ENCODE measurements around the gene LMO1.

LMO1 gene

GRCh38 chr11:8225589-8226036 is 38.1 kb downstream of the LMO1 start:
- peak; percentile 54 for DNase-seq (ENCODE audit: low read depth)

- no peak for DNase-seq (ENCODE audit: low read depth)
These were observed 39.0 kb downstream of the LMO1 start for GRCh38 chr11:8224711-8225110.

DNA sequence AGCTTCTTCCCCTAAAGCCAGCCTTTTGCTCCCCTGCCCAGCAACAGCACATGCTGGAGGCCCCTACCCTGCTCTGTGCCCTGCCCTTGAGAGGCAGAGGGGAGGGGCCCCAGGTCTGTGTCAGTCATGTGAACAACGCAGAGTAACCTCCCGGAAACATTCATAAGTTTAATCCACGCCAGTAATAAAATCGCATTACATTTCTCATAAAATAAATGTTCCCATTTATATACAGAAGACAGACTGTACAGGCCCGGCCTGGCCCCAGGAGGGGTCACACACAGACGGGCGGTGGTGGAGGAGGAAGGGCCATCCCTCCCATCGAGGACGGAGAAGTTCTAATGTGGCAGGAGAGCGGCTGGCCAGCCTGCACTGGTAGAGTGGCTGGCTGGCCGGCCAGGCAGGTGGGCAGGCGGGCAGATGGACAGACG is 39.5 kb downstream of the LMO1 start:
- DNase-seq (ENCODE audit: low read depth): no peak

DNA sequence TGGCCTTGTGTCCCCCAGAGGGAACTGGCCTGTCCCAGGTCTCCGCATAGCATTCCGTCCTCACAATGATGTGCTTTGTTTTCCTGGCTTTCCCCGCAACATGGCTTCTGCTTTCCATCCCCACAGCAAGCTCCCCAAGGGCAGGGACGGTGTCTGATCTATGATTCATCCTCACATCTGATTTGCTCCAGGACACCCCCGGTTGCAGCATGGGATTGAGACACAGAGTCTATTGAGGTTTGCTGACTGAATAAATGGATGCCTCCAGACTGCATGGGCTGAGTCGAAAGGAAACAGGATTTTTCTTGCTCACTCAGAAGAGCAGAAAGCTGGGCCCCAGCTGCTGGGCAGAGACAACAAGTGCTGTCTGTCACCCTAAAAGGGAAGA is 40.2 kb downstream of the LMO1 start:
- DNase-seq (ENCODE audit: low read depth): no peak

DNA sequence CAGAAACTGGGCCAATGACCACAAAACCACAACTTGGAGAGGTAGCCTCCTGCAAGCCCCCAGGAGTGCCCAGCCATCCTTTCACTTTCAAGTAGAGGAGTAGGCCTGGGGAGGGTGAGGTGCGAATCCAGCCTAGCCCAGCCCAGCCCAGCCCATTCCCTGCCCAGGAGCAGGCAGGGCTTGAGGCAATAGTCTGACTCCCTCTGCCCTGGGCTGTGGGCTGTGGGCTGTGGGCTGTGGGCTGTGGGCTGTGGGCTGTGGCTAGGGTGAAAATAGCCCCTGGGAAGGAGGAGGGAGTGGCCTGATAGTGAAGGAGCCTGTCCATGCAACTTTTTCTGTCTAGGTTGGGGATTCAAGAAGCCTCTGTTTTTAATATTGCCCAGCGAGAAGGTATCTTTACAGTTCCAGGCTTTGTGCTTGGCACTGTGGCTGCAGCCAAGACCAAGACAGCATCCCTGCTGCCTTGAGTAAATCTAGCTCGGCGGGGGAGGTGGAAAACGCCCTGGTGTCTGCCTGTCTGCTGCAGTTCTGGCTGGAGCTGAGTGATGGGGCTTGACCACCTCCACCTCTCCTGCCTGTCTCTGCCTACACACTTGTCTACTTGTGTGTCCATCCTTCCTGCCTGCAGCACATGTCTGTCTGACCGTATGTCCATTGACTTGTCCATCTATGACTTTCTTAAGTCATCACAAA is 40.7 kb downstream of the LMO1 start:
- no peak for DNase-seq (ENCODE audit: low read depth)

DNA sequence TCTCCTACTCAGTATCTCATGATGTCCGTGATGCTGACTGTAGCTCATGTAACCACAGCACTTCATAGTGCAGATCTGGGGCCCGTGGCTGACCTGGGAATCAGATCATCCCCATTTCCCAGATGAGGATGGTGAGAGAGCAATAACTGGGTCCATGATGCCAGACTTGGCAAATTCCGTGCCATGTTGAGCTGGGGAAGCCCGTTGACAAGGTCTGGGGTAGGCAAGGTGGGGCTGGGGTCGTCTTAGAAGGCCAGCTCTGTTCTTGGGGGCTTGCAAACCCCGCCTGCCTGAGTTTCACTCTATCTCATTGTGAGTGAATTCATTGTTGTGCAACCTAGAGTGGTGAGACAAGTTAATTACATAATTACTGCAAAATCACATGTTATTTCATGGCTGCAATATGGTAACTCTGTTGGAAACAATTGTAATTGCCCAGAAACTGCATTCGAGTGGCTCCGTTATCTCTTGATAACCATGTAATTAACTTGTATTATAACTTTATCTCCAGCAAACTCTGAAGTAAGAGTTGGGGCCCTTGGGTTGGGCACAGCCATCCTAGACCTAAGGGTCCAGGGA is 41.7 kb downstream of the LMO1 start:
- no peak for DNase-seq (ENCODE audit: low read depth)

GRCh38 chr11:8221046-8221723 is 42.5 kb downstream of the LMO1 start:
- no peak for DNase-seq (ENCODE audit: low read depth)

DNA sequence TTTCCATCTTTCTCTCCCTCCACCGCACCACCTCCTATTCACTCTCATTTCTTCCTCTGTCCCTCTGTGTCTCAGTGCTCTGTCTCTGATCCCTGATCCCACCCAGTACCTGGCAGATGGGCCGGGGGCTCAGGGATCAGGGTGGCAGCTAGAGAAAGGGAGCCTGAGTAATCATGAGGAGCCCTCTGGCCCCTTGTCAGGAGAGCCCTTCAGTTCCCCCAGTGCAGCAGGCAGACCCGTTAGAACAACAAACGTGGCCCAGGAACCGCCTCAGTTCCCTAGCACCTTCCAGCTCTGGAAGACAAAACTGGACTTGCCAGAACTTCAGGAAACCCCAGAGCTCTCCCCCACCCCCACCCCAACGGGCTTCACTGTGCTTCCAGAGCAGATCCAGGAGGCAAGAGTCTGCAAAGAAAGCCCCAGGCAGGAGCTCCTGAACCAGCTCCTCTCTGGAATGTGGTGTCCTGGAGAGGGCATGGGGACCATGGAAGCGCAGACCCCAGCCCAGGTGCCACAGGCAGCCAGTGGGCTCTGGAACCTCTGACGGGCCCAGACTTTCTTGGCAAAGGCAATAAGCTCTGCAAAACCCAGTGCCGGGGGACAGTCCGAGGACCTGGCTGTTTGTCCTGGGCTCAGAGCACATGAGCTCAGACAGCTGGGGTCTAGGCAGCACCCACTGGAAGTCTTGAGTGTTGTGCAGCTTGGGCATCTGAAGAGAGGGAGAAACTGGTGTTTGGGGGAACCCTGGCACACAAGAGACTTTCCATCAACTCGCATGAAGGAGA is 43.2 kb downstream of the LMO1 start:
- no peak for DNase-seq (ENCODE audit: low read depth)

- DNase-seq (ENCODE audit: low read depth): no peak
These were observed 44.2 kb downstream of the LMO1 start for GRCh38 chr11:8219257-8220021.

GRCh38 chr11:8218840-8219239 is 44.8 kb downstream of the LMO1 start:
- no peak for DNase-seq (ENCODE audit: low read depth)

- no peak for DNase-seq (ENCODE audit: low read depth)
These were observed 45.3 kb downstream of the LMO1 start for GRCh38 chr11:8218409-8218808.

GRCh38 chr11:8217926-8218325 is 45.8 kb downstream of the LMO1 start:
- DNase-seq (ENCODE audit: low read depth): no peak

DNA sequence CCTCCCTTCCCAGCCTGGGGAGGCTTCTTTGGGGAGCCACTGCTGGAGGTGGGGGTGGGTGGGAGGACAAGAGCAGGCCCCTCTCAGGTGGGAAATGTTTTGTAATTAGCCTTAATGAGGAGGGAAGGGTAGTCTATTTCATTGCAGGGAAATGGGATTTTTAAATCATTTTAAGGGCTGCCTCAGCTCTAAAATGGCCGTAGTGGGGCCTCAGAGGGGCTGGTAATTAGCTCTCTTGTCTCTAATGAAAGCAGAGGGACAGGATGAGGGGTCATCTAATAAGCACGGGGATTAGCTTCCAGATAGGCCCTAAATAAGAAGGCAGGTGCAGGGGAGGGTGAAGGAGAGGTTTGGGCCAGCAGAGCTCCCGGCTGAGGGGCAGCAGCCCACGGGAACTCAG is 46.5 kb downstream of the LMO1 start:
- DNase-seq (ENCODE audit: low read depth): no peak

DNA sequence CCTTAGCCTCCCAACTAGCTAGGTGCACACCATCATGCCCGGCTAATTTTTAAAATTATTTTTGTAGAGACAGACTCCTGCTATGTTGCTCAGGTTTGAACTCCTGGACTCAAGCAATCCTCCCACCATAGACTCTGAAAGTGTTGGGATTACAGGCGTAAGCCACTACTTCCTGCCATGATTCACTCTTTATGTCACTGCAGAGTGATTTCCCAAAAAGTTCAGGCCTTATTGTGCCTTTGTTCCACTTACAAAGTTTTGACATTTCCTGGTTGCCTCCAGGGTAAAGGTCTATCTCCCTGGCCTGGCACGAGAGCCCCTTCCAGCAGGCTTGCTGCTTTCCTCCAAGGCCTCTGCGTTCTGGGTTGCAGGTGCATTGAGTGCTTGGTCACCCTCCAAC is 50.3 kb downstream of the LMO1 start:
- DNase-seq (ENCODE audit: low read depth): no peak

GRCh38 chr11:8209208-8209807 is 54.4 kb downstream of the LMO1 start:
- DNase-seq (ENCODE audit: low read depth): no peak

GRCh38 chr11:8207080-8208000 is 56.3 kb downstream of the LMO1 start:
- no peak for DNase-seq (ENCODE audit: low read depth)

DNA sequence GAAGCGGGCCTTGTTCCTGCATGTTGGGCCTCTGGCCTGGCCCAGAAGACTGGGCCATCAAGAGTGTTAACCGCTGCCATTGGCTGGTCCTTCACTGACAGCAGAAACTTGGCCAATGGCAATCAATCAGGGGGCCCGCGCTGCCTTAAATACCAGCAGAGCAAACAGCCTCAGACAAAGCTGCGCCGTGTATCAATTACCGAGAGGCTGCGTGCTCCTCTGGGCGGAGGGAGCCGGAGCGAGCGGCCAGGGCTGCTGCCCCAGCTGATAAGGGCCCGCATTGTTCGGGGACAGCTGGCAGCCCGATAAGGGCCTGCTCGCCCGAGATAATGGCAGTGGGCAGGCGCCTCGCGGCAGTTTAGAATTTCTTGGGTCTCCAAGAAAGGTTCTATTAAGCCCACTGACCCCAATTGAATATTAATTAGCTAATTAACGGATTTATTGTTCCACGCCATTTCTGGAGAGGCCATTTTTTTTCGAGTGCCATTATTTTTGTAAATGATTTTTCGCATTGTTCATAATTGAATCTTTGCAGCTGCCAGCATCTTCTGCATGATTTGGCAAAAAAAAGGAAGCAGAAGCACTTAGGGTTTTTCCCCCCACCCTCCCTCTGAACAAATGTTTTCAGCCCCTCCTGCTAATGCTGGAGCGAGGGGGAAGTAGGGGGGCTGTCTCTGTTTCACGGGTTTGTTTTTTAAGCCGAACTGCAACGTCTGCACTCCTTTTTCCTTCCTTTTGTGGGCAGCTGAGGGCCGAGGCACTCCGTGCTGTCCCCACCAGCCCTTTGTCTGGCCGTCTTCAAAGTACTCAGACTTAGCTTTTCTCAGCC is 57.2 kb downstream of the LMO1 start:
- DNase-seq (ENCODE audit: low read depth): no peak

DNA sequence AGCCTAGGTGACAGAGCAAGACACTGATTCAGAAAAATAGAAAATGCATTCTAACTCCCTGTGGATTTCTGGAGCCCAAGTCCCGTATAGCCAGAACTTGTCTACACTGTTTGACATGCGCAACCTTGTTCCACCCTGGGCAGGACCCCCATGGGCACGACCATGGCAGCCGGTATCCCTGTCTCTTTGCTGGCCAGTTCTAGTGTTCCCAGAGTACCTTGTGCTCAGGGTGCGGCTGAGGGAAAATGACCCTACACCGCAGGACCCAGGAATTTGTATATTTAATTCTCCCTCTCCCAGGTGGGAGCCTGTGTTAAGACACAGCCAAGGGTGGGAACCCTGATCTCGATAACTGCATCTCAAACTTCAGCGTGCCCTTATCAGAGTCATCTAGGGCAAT is 58.1 kb downstream of the LMO1 start:
- DNase-seq (ENCODE audit: low read depth): no peak

DNA sequence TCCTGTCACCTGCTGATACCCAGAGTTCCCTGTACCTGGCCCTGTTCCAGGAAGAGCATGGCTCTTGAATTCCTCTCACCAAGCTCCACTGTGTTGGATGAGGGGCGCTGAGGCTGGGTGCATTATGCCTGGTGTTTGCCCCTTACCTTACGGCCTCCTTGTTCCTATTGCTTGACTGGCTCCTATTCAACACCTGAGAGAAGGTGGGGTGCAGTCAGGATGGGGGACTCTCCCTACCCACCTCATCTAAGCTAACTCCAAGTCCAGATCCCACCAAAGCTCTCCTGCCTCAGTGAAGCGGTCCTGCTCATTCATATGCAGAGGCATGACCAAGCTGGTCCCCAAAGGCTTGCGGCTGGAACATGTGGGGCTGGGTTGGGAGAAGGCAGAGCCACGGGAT is 59.1 kb downstream of the LMO1 start:
- no peak for DNase-seq (ENCODE audit: low read depth)

GRCh38 chr11:8204025-8204424 is 59.7 kb downstream of the LMO1 start:
- DNase-seq (ENCODE audit: low read depth): no peak
